Breast epithelium (tissue), 4 donors: ENCODE results near the gene DCAF8. TPM values are rescaled to one million over a fixed set of nuclear protein-coding genes. Genes with fewer than 3 reads are reported as not detected.

Source experiments
- DNase-seq, 2 donors: peaks; one replicate each; pipeline ENCODE4 v3.0.0-alpha.2; 2019; ENCODE audit warnings: low spot score in 2 of 2
- H3K27ac ChIP-seq, 2 donors: fragments of 200-600 bp; sonication (generic) in 1 of 2; one replicate each; pipeline ENCODE4 v1.5.1; 2016 to 2019; ENCODE audit warnings: mild to moderate bottlenecking in 1 of 2
- H3K27me3 ChIP-seq, 2 donors: fragments of 200-600 bp; sonication (generic) in 1 of 2; one replicate each; pipeline versions ENCODE4 v1.5.1 to v1.6.0; 2017 to 2019; ENCODE audit warnings: control low read depth in 1 of 2, mild to moderate bottlenecking in 1 of 2
- H3K36me3 ChIP-seq: fragments of 200-600 bp; one replicate; pipeline ENCODE4 v1.5.1; 2019
- H3K4me1 ChIP-seq, 2 donors: fragments of 200-600 bp; sonication (generic); one replicate each; pipeline ENCODE4 v1.5.1; 2016 to 2019; ENCODE audit warnings: control low read depth in 1 of 2
- H3K4me3 ChIP-seq, 3 donors: fragments of 200-600 bp; sonication (generic); 1 replicate in 2 of 3; 2 replicates in 1 of 3; pipeline ENCODE4 v1.5.1; 2016 to 2019; ENCODE audit warnings: mild to moderate bottlenecking in 3 of 3, moderate library complexity in 2 of 3
- H3K9me3 ChIP-seq, 2 donors: fragments of 200-600 bp; sonication (generic) in 1 of 2; one replicate each; pipeline ENCODE4 v1.5.1; 2016 to 2019; ENCODE audit warnings: control low read depth in 1 of 2
- POLR2A ChIP-seq: fragments of 450-650 bp; IDR thresholded peaks from one replicate; pipeline ENCODE4 v1.6.1; 2016; ENCODE audit warnings: antibody characterized with exemption, mild to moderate bottlenecking, moderate library complexity
- POLR2AphosphoS5 ChIP-seq, 3 donors: sonication (generic); formaldehyde crosslinking; IDR thresholded peaks; one replicate each; pipeline ENCODE4 v1.6.1; 2017; ENCODE audit warnings: antibody characterized with exemption in 3 of 3
- intact Hi-C: fragments of 100-400 bp; cut with DNase I; formaldehyde crosslinking; loops from one replicate; pipeline ENCODE4 v1.15.1; 2023; ENCODE audit warnings: low total_unique reads
- total RNA-seq, 3 donors: library from RNA; depleted of rRNA; stranded (reverse); fragments of >200 nt; gene quantifications; one replicate each; pipeline ENCODE4 v1.1.0, GENCODE V29; 2016
- TF ChIP-seq, protein P1 (sequence below), 3 donors: fragments of 450-650 bp; IDR thresholded peaks; one replicate each; pipeline ENCODE4 v1.5.1; 2016 to 2017; ENCODE audit warnings: antibody characterized with exemption in 3 of 3, mild to moderate bottlenecking in 3 of 3, moderate library complexity in 3 of 3

The DCAF8 gene
- total RNA-seq, 3 donors from 2014 or later: 161 to 195 (median 161) TPM

DNA sequence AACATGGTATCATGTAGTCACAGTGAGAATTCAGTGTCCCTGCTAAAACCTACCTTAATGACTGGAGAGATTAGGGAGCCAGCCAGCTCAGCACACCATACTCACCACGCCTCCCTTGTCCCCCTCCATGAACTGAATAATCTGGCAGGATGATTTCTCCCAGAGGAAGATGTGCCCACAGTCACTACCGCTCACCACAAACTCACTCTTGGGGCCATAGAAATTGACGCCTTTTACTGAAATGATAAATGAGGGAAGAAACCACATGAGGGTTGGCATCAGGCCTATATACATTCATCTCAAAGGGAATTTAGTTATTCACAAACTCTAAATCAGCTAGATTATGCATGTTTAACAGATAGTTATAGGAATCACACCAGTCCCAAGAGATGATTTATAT is 39.8 kb downstream of the DCAF8 start:
- H3K36me3 ChIP-seq: peaks cover 12% of the 10 kb centered on the region

GRCh38 chr1:160221089-160221488 is 41.3 kb downstream of the DCAF8 start:
- Histone ChIP-seq H3K4me1 (peaks cover 0 to 5% of the 10 kb centered on the region in 2 donors), H3K27ac (no peak overlapping the region)

More for the DNA sequence above, 39.8 kb downstream of the DCAF8 start:
- TF ChIP-seq POLR2AphosphoS5 (IDR thresholded peaks at IDR 0.05) (no peak), POLR2A (no peak)
- TF ChIP-seq, protein P1, sequence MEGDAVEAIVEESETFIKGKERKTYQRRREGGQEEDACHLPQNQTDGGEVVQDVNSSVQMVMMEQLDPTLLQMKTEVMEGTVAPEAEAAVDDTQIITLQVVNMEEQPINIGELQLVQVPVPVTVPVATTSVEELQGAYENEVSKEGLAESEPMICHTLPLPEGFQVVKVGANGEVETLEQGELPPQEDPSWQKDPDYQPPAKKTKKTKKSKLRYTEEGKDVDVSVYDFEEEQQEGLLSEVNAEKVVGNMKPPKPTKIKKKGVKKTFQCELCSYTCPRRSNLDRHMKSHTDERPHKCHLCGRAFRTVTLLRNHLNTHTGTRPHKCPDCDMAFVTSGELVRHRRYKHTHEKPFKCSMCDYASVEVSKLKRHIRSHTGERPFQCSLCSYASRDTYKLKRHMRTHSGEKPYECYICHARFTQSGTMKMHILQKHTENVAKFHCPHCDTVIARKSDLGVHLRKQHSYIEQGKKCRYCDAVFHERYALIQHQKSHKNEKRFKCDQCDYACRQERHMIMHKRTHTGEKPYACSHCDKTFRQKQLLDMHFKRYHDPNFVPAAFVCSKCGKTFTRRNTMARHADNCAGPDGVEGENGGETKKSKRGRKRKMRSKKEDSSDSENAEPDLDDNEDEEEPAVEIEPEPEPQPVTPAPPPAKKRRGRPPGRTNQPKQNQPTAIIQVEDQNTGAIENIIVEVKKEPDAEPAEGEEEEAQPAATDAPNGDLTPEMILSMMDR (IDR thresholded peaks at IDR 0.05): no peak
- Histone ChIP-seq H3K27me3 (no peaks in the 10 kb centered on the region), H3K27ac (no peak overlapping the region), H3K4me3 (no peak overlapping the region), H3K9me3 (no peaks in the 10 kb centered on the region), H3K4me1 (no peaks in the 10 kb centered on the region)
- DNase-seq: no peak
- intact Hi-C loops: no loop called here

DNA sequence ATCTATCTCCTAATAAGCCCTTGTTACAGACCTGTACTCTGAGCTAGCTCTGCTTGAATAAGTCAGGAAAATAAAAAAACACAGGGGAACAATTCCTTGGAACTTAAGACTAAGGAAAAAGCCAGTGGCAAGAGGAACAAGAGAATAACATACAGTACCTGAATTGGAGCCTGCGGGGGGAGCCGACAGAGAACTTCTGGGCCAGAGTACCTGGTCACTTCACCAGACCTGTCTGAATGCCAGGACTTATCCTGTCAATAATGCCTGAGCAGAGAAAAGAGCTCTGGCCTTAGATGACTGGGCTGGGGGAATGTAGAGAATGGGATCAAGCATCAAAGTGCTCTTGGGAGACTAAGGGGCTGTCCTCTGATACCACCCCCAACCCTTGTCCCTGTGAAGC is 42.0 kb downstream of the DCAF8 start:
- intact Hi-C loops: no loop called here
- Histone ChIP-seq H3K4me1 (peaks cover 0 to 5% of the 10 kb centered on the region in 2 donors), H3K27ac (peak overlapping the region in 1 of 2 donors; percentile 65), H3K27me3 (no peaks in the 10 kb centered on the region), H3K9me3 (no peaks in the 10 kb centered on the region), H3K36me3 (peaks cover 2% of the 10 kb centered on the region), H3K4me3 (no peak overlapping the region)
- TF ChIP-seq, protein P1 (IDR thresholded peaks at IDR 0.05): no peak
- TF ChIP-seq POLR2A (no peak), POLR2AphosphoS5 (IDR thresholded peaks at IDR 0.05) (no peak)
- DNase-seq: no peak

More at GRCh38 chr1:160221089-160221488, 41.3 kb downstream of the DCAF8 start:
- TF ChIP-seq POLR2A (no peak), POLR2AphosphoS5 (IDR thresholded peaks at IDR 0.05) (no peak)
- TF ChIP-seq, protein P1 (IDR thresholded peaks at IDR 0.05): no peak
- Histone ChIP-seq H3K9me3 (no peaks in the 10 kb centered on the region), H3K36me3 (peaks cover 9% of the 10 kb centered on the region), H3K27me3 (no peaks in the 10 kb centered on the region), H3K4me3 (no peak overlapping the region)
- no peak for DNase-seq
- intact Hi-C loops: no loop called here

DNA sequence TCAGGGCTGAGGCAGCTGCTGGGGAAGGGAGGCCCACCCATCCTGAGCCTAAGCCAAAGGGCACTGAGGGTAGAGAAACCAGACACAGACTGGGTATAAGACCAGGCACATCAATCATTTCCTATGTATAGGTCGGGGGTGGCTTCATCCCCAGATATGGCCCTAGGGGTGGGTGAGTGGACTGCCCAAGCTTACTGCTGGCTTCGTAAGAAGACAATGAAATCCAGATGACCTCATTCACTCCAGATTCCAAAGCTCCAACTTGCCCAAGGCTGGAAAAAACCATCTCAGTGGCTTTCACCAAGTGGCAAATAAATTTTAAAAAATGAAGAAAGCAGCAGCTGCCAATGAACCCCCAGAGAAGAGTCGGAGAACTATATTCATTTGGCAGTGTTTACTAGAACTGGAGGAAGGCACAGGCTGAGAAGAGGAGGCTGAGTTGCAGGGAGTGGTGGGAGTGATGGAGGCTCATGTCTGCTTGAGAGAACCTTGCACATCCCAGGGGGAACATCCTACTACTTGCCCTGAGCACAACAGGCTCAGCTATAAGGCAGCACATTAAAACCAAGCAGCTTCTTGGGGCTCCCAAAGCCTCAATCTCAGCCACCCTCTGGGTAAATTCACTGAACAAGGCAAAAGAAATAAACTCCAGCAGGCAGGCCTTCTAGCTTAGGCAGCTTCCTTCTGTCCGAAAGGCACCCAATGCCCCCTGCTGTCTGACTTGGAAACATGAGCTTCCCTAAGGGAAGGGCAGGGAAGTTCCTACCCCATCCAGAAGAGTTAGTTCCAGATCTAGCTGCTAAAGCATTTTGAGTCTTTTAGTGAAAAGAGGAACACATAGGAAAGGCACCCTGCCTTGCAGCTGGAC is 43.1 kb downstream of the DCAF8 start:
- Histone ChIP-seq H3K36me3 (no peaks in the 10 kb centered on the region), H3K27ac (peak overlapping the region; percentile 65 to 78), H3K4me3 (no peak overlapping the region), H3K4me1 (peaks cover 0 to 5% of the 10 kb centered on the region in 2 donors), H3K9me3 (no peaks in the 10 kb centered on the region), H3K27me3 (no peaks in the 10 kb centered on the region)
- peak in 1 of 2 donors; percentile 61 for DNase-seq
- no peak for TF ChIP-seq POLR2A
- TF ChIP-seq POLR2AphosphoS5 (IDR thresholded peaks at IDR 0.05): no peak
- TF ChIP-seq, protein P1 (IDR thresholded peaks at IDR 0.05): peak; percentile 43 to 58 (median 55)
- intact Hi-C loops: no loop called here

- intact Hi-C loops: no loop called here
- H3K4me1 ChIP-seq: peaks cover 0 to 5% of the 10 kb centered on the region in 2 donors
Observed at GRCh38 chr1:160217481-160218051, 44.8 kb downstream of the DCAF8 start.

More at GRCh38 chr1:160217481-160218051, 44.8 kb downstream of the DCAF8 start:
- Histone ChIP-seq H3K4me3 (no peak overlapping the region), H3K27ac (peak overlapping the region; percentile 65 to 78), H3K36me3 (no peaks in the 10 kb centered on the region), H3K9me3 (no peaks in the 10 kb centered on the region), H3K27me3 (no peaks in the 10 kb centered on the region)
- TF ChIP-seq POLR2AphosphoS5 (IDR thresholded peaks at IDR 0.05) (no peak), POLR2A (no peak)
- TF ChIP-seq, protein P1 (IDR thresholded peaks at IDR 0.05): no peak
- no peak for DNase-seq
